Right atrium auricular region (tissue), 2 donors: Measurements from ENCODE around the gene TBC1D13. TPM values are rescaled to one million over a fixed set of nuclear protein-coding genes. Genes with fewer than 3 reads are reported as not detected.

Experiments used
- DNase-seq: peaks from one replicate; pipeline ENCODE4 v3.0.0-alpha.2; 2019; ENCODE audit warnings: low spot score
- H3K27ac ChIP-seq, 2 donors: fragments of 200-600 bp; sonication (generic); 1 replicate in 1 of 2; 2 replicates in 1 of 2; pipeline ENCODE4 v1.5.1; 2016 to 2019
- H3K27me3 ChIP-seq, 2 donors: fragments of 200-600 bp; sonication (generic); one replicate each; pipeline versions ENCODE4 v1.5.1 to v1.6.0; 2017 to 2019
- H3K36me3 ChIP-seq: fragments of 200-600 bp; sonication (generic); one replicate; pipeline ENCODE4 v1.5.1; 2016
- H3K4me1 ChIP-seq, 2 donors: fragments of 200-600 bp; sonication (generic); one replicate each; pipeline versions ENCODE4 v1.5.1 to v1.6.0; 2017 to 2019
- H3K4me3 ChIP-seq, 2 donors: fragments of 200-600 bp; sonication (generic); 1 replicate in 1 of 2; 2 replicates in 1 of 2; pipeline ENCODE4 v1.5.1; 2017 to 2019; ENCODE audit warnings: mild to moderate bottlenecking in 1 of 2, moderate library complexity in 1 of 2
- H3K9me3 ChIP-seq, 2 donors: fragments of 200-600 bp; sonication (generic); one replicate each; pipeline ENCODE4 v1.5.1; 2019
- CTCF ChIP-seq, 2 donors: fragments of 200-600 bp; sonication (generic); IDR thresholded peaks; one replicate each; pipeline ENCODE4 v1.5.1; 2019; ENCODE audit warnings: antibody characterized with exemption in 2 of 2
- total RNA-seq, 2 donors: library from RNA; depleted of rRNA; stranded (reverse); fragments of >200 nt; gene quantifications; one replicate each; pipeline ENCODE4 v1.1.0, GENCODE V29; 2016

Gene TBC1D13
- total RNA-seq, 2 donors from 2014 or later: 14.2 to 17.1 TPM

DNA sequence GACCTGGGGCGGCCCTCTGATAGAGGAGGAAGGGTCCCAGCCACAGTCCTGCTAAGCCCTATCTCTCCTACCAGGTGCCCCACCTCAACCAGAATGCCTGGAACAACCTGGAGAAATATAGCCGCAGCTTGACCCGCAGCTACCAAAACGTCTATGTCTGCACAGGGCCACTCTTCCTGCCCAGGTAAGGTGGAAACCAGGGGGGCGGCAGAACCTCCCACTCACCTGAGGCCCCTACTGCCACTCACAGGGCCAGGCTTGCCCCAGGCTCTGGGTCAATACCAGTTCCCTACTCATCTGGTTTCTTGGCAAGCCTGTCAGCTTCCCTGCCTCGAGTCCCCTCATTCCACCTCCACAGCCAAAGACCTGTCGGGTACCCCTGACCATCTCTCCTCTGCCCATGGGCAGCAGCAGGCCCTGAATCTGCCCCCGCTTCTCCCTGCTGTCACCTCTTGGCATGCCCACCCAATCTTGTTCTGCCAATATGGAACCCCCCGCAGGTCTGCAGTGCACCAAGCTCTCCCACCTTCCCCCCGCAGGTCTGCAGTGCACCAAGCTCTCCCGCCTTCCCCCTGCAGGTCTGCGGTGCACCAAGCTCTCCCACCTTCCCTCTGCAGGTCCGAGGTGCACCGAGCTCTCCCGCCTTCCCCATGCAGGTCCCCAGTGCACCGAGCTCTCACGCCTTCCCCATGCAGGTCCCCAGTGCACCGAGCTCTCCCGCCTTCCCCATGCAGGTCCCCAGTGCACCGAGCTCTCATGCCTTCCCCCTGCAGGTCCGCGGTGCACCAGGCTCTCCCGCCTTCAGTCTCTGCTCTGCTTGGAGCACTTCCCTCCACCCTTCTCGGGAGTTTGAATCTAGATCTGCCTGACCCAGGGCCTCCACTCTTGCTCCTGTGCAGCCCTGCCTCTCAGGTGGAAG is 33.9 kb downstream of the TBC1D13 start:
- peaks cover 30% of the 10 kb centered on the region for H3K36me3 ChIP-seq
- TF ChIP-seq CTCF (IDR thresholded peaks at IDR 0.05): no peak
- H3K9me3 ChIP-seq: no peaks in the 10 kb centered on the region
- H3K4me1 ChIP-seq: peaks cover 0 to 18% of the 10 kb centered on the region in 2 donors
- H3K4me3 ChIP-seq: no peak overlapping the region
- H3K27me3 ChIP-seq: no peaks in the 10 kb centered on the region
- DNase-seq: no peak
- no peak overlapping the region for H3K27ac ChIP-seq

DNA sequence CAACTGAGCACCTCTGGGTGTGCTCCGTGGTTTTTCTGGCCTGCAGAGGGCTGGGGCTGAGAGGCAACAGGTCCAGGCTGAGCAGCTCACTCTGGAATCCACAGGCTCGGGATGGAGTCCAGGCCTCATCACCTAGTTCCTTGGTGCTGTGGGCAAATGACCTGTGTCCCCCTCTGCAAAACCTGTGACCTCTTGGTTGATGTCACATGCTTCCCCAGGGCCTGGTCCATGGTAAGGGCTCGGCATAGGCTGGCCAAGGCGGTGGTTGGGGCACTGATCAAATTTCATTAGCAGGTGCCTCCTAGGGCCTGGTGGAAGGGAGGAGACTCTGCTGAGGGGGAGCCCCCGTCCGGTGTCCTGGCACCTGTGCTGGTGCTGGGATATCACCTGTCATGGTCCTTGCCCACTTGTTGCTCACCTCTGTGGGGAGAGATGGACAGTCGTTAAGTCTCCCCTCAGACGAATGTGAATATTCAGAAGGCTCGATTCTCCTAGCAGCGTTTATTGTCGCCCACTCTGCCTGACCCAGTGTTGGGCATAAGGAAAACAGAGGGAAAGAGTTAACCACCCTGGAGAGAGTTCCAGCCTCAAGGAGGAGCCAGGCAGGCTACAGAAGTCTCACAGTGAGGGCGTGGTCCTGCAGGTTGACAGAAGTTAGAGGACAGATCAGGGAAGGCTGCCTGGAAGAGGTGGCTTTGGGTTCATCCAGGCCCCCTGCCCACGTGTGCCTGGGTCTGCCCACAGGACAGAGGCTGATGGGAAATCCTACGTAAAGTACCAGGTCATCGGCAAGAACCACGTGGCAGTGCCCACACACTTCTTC is 34.7 kb downstream of the TBC1D13 start:
- no peak for DNase-seq
- no peak for TF ChIP-seq CTCF (IDR thresholded peaks at IDR 0.05)
- Histone ChIP-seq H3K4me1 (peaks cover 0 to 18% of the 10 kb centered on the region in 2 donors), H3K4me3 (no peak overlapping the region), H3K27me3 (no peaks in the 10 kb centered on the region), H3K36me3 (peaks cover 36% of the 10 kb centered on the region), H3K9me3 (no peaks in the 10 kb centered on the region), H3K27ac (no peak overlapping the region)

DNA sequence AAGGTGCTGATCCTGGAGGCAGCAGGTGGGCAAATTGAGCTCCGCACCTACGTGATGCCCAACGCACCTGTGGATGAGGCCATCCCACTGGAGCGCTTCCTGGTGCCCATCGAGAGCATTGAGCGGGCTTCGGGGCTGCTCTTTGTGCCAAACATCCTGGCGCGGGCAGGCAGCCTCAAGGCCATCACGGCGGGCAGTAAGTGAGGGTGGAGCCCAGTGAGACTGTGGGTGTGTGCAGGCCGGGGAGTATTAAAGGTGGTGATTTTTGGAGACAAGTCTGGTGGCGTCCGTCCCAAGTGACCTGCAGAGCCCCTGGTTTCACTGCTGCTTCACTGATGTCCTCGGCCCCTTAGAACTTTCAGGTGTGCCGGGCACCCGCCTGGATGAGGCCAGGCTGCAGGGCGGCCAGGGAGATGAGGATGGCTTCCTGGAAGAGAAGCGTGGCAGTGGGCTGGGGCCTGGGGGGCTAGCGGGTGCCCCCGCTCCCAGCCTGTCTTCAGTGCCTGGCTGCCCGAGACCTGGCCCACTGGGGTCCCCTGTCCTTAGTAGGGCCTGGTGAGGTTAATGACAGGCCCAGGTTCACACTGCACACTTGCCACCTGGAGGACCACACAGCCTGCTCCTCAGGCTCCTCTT is 35.5 kb downstream of the TBC1D13 start:
- Histone ChIP-seq H3K9me3 (no peaks in the 10 kb centered on the region), H3K27me3 (no peaks in the 10 kb centered on the region), H3K27ac (no peak overlapping the region), H3K36me3 (peaks cover 36% of the 10 kb centered on the region), H3K4me3 (no peak overlapping the region), H3K4me1 (peaks cover 0 to 18% of the 10 kb centered on the region in 2 donors)
- no peak for DNase-seq
- no peak for TF ChIP-seq CTCF (IDR thresholded peaks at IDR 0.05)

DNA sequence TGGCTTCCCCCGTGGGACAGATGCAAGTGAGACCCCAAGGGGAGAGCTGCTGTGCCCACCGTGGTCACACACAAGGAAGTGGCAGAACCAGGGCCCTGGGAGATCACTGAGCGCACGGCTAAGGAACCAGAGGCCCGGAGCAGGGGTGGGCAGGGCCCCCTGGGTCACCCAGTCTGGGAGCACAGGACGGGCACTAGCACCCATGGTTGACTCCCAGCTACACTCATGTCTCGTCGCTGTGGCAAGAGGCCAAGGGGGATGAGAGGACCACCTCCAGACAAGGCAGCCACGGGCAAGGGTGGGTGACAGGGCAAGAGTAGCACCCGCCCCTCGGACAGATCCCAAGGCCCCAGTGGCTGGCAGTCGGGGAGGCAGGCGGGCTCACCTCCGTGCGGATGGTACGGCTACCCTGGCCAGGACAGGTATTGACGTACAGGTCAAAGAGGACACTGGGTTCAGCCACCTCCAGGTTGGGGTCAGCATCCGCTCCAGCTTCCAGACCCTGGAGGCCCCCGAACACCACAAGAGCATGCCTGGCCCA is 36.4 kb downstream of the TBC1D13 start:
- no peak for TF ChIP-seq CTCF (IDR thresholded peaks at IDR 0.05)
- H3K9me3 ChIP-seq: no peaks in the 10 kb centered on the region
- no peak overlapping the region for H3K4me3 ChIP-seq
- H3K27ac ChIP-seq: no peak overlapping the region
- no peak for DNase-seq
- no peaks in the 10 kb centered on the region for H3K27me3 ChIP-seq
- peaks cover 0 to 19% of the 10 kb centered on the region in 2 donors for H3K4me1 ChIP-seq
- H3K36me3 ChIP-seq: peaks cover 36% of the 10 kb centered on the region

- no peak for TF ChIP-seq CTCF (IDR thresholded peaks at IDR 0.05)
- no peaks in the 10 kb centered on the region for H3K9me3 ChIP-seq
- no peaks in the 10 kb centered on the region for H3K27me3 ChIP-seq
- DNase-seq: no peak
- H3K4me1 ChIP-seq: peaks cover 0 to 22% of the 10 kb centered on the region in 2 donors
- peaks cover 36% of the 10 kb centered on the region for H3K36me3 ChIP-seq
- H3K27ac ChIP-seq: no peak overlapping the region
- no peak overlapping the region for H3K4me3 ChIP-seq
Observed at GRCh38 chr9:128823903-128824406, 36.9 kb downstream of the TBC1D13 start.
